OCI-LY7 (cell line): ENCODE results near the gene CD74.

ENCODE experiments used
- EZH2phosphoT487 ChIP-seq: fragments of 200-600 bp; sonication (generic); IDR thresholded peaks from 2 replicates; pipeline ENCODE4 v1.6.1; 2018; ENCODE audit warnings: low read depth, borderline replicate concordance, mild to moderate bottlenecking, mixed run types, antibody characterized with exemption, low read length, moderate library complexity, mixed read lengths
- TF ChIP-seq, protein P1 (sequence below): fragments of 200-600 bp; sonication (generic); conservative IDR thresholded peaks from 2 replicates; pipeline ENCODE4 v1.5.1; 2014; ENCODE audit warnings: mild to moderate bottlenecking, antibody characterized with exemption, low read length, moderate library complexity, mixed read lengths

DNA sequence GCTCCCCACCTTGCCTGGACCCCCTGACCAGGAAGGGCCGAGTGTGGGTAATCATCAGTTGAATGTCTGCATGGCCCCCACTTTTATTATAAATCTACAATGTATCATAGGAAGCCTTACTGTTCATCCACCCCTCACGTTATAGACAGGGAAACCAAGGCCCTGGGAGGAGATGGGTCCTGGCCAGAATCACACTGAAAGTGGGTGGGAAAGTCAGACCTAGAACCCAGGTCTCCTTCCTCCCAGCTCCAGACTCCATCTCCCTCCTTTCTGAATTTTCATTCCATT is 17.1 kb downstream of the CD74 start:
- TF ChIP-seq, protein P1, sequence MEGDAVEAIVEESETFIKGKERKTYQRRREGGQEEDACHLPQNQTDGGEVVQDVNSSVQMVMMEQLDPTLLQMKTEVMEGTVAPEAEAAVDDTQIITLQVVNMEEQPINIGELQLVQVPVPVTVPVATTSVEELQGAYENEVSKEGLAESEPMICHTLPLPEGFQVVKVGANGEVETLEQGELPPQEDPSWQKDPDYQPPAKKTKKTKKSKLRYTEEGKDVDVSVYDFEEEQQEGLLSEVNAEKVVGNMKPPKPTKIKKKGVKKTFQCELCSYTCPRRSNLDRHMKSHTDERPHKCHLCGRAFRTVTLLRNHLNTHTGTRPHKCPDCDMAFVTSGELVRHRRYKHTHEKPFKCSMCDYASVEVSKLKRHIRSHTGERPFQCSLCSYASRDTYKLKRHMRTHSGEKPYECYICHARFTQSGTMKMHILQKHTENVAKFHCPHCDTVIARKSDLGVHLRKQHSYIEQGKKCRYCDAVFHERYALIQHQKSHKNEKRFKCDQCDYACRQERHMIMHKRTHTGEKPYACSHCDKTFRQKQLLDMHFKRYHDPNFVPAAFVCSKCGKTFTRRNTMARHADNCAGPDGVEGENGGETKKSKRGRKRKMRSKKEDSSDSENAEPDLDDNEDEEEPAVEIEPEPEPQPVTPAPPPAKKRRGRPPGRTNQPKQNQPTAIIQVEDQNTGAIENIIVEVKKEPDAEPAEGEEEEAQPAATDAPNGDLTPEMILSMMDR: no peak
- no peak for TF ChIP-seq EZH2phosphoT487
